HG02763 (cell line): ENCODE data around the gene TRMT2A.

Experiments used
- ATAC-seq: cut with Tn5 transposase; IDR thresholded peaks from one replicate; pipeline ENCODE4 v1.9.1; 2021; ENCODE audit warnings: mild to moderate bottlenecking, moderate library complexity; ENCODE audit not compliant: unreplicated experiment

Gene TRMT2A

GRCh38 chr22:20135806-20136602, 19.0 kb upstream of the TRMT2A start:
- ATAC-seq = no peak

GRCh38 chr22:20135265-20135664, 18.2 kb upstream of the TRMT2A start:
- ATAC-seq = no peak

GRCh38 chr22:20133930-20134549, 17.0 kb upstream of the TRMT2A start:
- no peak for ATAC-seq

- no peak for ATAC-seq
Observed at GRCh38 chr22:20132686-20133246, 15.7 kb upstream of the TRMT2A start.

- peak; percentile 5 for ATAC-seq
Observed at GRCh38 chr22:20131859-20132685, 15.0 kb upstream of the TRMT2A start.

- peak; percentile 41 for ATAC-seq
Observed at GRCh38 chr22:20131597-20131858, 14.5 kb upstream of the TRMT2A start, which contains the start of gene ZDHHC8. TSS of gene ZDHHC8 (plus strand) at chr22:20131804. CDS start at chr22:20131948, 144 bp downstream.

GRCh38 chr22:20130731-20131596, 13.9 kb upstream of the TRMT2A start:
- peak; percentile 65 for ATAC-seq

- no peak for ATAC-seq
Observed at GRCh38 chr22:20130319-20130718, 13.3 kb upstream of the TRMT2A start.

GRCh38 chr22:20129747-20130014, 12.7 kb upstream of the TRMT2A start:
- no peak for ATAC-seq

- no peak for ATAC-seq
Observed at GRCh38 chr22:20128902-20129746, 12.1 kb upstream of the TRMT2A start.

GRCh38 chr22:20128619-20128901, 11.5 kb upstream of the TRMT2A start:
- no peak for ATAC-seq

GRCh38 chr22:20127869-20128618, 11.0 kb upstream of the TRMT2A start:
- no peak for ATAC-seq

GRCh38 chr22:20127318-20127868, 10.4 kb upstream of the TRMT2A start:
- no peak for ATAC-seq

- ATAC-seq = no peak
Observed at GRCh38 chr22:20126284-20127029, 9.4 kb upstream of the TRMT2A start.

GRCh38 chr22:20125201-20126174, 8.5 kb upstream of the TRMT2A start:
- no peak for ATAC-seq

GRCh38 chr22:20124083-20124787, 7.2 kb upstream of the TRMT2A start:
- ATAC-seq = no peak
